HL-60 (cell line): ENCODE measurements around the gene SMOC2.

ENCODE experiments used
- DNase-seq, 2 experiments: peaks; one replicate each; pipeline ENCODE4 v3.0.0-alpha.2; 2010 to 2020; ENCODE audit warnings: low read depth in 1 of 2, low spot score in 1 of 2
- H3K27ac ChIP-seq: fragments of 250-450 bp; sonication (Bioruptor Pico); replicated peaks from 2 replicates; pipeline ENCODE4 v1.5.1; 2020; ENCODE audit warnings: mild to moderate bottlenecking, moderate library complexity
- H3K27me3 ChIP-seq: fragments of 250-450 bp; sonication (Bioruptor Pico); 2 replicates; pipeline ENCODE4 v1.5.1; 2021; ENCODE audit warnings: mild to moderate bottlenecking, moderate library complexity; ENCODE audit not compliant: insufficient read depth, poor library complexity, severe bottlenecking
- H3K4me3 ChIP-seq: replicated peaks from 2 replicates; pipeline ENCODE4 v1.5.1; 2011; ENCODE audit warnings: mild to moderate bottlenecking, control low read depth, low read length; ENCODE audit not compliant: insufficient read depth
- GABPA ChIP-seq: IDR thresholded peaks from 2 replicates; pipeline ENCODE4 v1.6.1; 2012; ENCODE audit warnings: low read depth
- POLR2AphosphoS5 ChIP-seq: IDR thresholded peaks from 2 replicates; pipeline ENCODE4 v1.6.1; 2012; ENCODE audit warnings: low read depth
- SPI1 ChIP-seq: IDR thresholded peaks from 2 replicates; pipeline ENCODE4 v1.6.1; 2012; ENCODE audit warnings: low read depth, mild to moderate bottlenecking, borderline replicate concordance
- TF ChIP-seq, protein P1 (sequence below): IDR thresholded peaks from 2 replicates; pipeline ENCODE4 v1.6.1; 2012; ENCODE audit warnings: low read depth; ENCODE audit not compliant: insufficient replicate concordance
- TF ChIP-seq, protein P2 (sequence below): IDR thresholded peaks from one replicate; pipeline ENCODE4 v1.5.1; 2011; ENCODE audit warnings: low read length, control low read depth, inconsistent platforms; ENCODE audit not compliant: insufficient read depth

SMOC2 gene

DNA sequence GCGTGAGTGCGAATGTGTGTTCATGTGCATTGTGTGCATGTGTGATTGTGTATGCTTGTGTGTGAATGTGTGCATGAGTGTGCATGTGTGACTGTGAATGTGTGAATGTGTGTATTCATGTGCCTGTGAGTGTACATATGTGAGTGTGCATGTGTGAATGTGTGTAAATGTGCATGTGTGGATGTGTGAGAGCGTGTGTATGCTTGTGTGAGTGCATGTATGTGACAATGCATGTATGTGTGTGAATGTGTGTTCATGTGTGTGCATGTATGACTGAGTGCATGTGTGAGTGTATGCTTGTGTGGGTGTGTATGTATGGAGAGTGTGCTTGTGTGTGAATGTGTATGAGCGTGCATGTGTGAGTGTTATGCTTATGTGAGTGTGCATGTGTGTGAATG lies 77.4 kb downstream of the SMOC2 start:
- H3K27ac ChIP-seq: no peak overlapping the region
- no peak overlapping the region for H3K4me3 ChIP-seq
- TF ChIP-seq SPI1 (no peak), GABPA (no peak), POLR2AphosphoS5 (no peak)
- TF ChIP-seq, protein P1, sequence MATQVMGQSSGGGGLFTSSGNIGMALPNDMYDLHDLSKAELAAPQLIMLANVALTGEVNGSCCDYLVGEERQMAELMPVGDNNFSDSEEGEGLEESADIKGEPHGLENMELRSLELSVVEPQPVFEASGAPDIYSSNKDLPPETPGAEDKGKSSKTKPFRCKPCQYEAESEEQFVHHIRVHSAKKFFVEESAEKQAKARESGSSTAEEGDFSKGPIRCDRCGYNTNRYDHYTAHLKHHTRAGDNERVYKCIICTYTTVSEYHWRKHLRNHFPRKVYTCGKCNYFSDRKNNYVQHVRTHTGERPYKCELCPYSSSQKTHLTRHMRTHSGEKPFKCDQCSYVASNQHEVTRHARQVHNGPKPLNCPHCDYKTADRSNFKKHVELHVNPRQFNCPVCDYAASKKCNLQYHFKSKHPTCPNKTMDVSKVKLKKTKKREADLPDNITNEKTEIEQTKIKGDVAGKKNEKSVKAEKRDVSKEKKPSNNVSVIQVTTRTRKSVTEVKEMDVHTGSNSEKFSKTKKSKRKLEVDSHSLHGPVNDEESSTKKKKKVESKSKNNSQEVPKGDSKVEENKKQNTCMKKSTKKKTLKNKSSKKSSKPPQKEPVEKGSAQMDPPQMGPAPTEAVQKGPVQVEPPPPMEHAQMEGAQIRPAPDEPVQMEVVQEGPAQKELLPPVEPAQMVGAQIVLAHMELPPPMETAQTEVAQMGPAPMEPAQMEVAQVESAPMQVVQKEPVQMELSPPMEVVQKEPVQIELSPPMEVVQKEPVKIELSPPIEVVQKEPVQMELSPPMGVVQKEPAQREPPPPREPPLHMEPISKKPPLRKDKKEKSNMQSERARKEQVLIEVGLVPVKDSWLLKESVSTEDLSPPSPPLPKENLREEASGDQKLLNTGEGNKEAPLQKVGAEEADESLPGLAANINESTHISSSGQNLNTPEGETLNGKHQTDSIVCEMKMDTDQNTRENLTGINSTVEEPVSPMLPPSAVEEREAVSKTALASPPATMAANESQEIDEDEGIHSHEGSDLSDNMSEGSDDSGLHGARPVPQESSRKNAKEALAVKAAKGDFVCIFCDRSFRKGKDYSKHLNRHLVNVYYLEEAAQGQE: no peak
- TF ChIP-seq, protein P2, sequence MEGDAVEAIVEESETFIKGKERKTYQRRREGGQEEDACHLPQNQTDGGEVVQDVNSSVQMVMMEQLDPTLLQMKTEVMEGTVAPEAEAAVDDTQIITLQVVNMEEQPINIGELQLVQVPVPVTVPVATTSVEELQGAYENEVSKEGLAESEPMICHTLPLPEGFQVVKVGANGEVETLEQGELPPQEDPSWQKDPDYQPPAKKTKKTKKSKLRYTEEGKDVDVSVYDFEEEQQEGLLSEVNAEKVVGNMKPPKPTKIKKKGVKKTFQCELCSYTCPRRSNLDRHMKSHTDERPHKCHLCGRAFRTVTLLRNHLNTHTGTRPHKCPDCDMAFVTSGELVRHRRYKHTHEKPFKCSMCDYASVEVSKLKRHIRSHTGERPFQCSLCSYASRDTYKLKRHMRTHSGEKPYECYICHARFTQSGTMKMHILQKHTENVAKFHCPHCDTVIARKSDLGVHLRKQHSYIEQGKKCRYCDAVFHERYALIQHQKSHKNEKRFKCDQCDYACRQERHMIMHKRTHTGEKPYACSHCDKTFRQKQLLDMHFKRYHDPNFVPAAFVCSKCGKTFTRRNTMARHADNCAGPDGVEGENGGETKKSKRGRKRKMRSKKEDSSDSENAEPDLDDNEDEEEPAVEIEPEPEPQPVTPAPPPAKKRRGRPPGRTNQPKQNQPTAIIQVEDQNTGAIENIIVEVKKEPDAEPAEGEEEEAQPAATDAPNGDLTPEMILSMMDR: no peak
- DNase-seq: no peak
- no peaks in the 10 kb centered on the region for H3K27me3 ChIP-seq

DNA sequence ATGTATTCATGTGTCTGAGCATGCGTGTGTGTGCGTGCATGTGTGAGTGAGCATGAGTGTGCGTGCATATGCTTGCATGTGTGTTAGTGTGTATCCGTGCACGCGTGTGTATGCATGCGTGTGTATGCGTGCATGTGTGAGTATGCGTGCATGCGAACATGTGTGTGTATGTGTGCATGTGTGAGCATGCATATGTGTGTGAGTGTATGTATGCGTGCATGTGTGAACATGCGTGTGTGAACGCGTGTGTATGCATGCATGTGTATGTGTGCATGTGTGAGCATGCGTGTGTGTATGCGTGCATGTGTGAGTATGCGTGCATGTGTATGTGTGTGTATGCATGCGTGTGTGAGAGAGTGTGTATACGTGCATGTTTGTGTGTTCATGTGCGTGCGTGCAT lies 77.9 kb downstream of the SMOC2 start:
- no peak overlapping the region for H3K27ac ChIP-seq
- DNase-seq: no peak
- H3K27me3 ChIP-seq: no peaks in the 10 kb centered on the region
- no peak overlapping the region for H3K4me3 ChIP-seq
- no peak for TF ChIP-seq SPI1

DNA sequence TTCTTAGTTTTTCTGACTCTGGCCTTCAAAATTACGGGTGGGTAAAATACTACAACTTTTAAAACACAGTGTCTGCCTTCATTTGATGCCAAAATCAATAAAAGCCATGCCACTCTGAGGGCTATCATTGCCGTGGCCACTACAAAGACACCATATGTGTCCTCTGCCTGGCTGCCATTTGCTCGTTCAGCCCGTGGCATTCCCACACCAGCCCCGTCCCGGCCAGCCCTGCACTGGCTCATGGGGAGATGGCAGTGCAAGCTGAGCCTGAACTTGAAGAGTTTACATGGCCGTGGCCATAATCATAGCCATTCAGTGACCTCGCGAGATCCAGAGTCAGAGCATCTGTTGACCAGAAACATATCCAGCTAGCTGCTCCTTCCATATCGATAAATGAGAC lies 79.2 kb downstream of the SMOC2 start:
- DNase-seq: no peak
- no peak for TF ChIP-seq POLR2AphosphoS5
- no peaks in the 10 kb centered on the region for H3K27me3 ChIP-seq

DNA sequence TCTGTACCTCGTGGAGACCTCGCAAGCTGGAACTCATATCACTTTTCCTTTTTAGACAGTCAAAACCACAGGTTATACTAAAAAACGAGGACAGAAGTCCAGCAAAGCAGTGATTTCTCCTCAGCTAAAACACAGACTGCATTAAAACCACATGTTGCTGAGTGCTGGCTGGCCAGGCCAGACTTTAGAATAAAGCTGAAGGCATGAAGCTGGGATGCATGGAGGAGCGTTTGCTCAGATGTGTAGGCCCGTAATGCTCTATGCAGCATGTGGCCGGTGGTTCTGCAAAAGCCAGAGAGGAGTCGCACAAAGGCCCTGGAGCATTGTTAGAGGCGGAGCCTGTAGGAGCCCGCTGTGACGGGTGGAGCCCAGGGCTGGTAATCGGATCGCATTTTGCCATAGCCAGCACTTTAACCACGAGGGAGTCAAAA lies 83.6 kb downstream of the SMOC2 start:
- Histone ChIP-seq H3K27me3 (no peaks in the 10 kb centered on the region), H3K4me3 (no peak overlapping the region), H3K27ac (no peak overlapping the region)
- no peak for DNase-seq
- TF ChIP-seq, protein P1: no peak
- TF ChIP-seq, protein P2: no peak
- TF ChIP-seq SPI1 (no peak), GABPA (no peak), POLR2AphosphoS5 (no peak)

More for the DNA sequence above, 79.2 kb downstream of the SMOC2 start:
- Histone ChIP-seq H3K27ac (no peak overlapping the region), H3K4me3 (no peak overlapping the region)

DNA sequence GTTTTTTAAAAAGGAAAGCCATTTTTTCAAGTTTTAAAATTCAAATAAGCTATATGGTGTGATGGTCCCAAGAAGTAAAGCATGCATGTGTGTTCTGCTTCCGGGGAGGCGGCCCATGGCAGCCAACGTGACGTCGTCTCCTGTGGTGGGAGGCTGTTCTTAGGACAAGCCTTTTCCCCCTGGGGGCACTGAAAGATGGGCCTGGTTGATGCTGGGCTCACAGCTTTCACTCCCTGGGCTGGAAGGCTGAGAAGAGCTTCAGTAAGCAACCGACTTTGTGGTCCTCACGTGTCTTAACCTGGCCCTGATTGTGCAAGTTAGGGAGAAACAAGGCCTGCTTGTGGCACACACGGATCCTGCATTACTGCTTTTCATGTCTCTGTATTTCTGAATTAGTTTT lies 84.1 kb downstream of the SMOC2 start:
- H3K27me3 ChIP-seq: no peaks in the 10 kb centered on the region
- H3K4me3 ChIP-seq: no peak overlapping the region
- TF ChIP-seq POLR2AphosphoS5 (no peak), SPI1 (no peak), GABPA (no peak)
- TF ChIP-seq, protein P1: no peak
- TF ChIP-seq, protein P2: no peak
- H3K27ac ChIP-seq: no peak overlapping the region
- DNase-seq: no peak
